NCI-H524 (cell line): ENCODE results near the gene ISG20L2.

Experiments
- DNase-seq, 2 experiments: peaks; one replicate each; lab custom pipeline; 2025; lab: John Stamatoyannopoulos, UW

ISG20L2 gene

DNA sequence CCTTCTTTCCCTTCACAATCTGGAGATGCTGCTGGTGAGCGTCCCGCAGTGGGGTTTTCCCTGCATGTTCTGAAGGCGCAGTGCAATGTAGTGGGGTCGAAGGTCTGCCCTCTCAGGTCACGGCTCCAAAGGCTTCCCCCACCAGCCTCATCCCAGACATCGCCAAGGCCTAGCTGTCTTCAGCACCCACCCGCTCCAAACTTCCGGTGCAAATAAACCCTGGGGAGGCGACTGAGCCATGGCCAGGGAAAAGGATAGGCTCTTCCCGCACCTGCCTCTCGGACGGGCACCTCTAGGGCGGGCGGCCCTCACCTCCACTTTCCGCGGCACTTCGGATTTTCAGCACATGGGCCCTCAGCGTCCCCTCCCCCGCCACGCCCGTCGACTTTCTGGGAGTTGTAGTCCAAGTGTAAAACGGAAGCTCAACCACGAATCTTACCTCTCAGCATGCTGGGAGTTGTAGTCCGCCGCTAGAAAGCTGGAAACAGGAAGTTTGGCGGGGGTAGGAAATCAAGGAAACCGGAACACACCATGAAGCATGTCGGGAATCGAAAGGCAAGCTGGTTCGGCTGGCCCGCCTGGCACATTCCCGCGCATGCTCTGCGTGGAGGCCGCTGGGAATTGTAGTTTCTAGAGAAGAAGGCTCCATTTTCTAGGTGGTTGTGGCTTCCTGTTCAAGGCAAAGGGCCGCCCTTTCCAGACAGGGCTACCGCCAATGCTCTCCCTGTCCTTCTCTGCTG lies 12.3 kb upstream of the ISG20L2 start, which contains the start of gene MRPL24:
Gene MRPL24, minus strand, starts transcription at position 348 of the 740 bp plus-strand sequence. CDS start 2,384 bp downstream, outside the sequence.
- DNase-seq = peak; percentile 99

DNA sequence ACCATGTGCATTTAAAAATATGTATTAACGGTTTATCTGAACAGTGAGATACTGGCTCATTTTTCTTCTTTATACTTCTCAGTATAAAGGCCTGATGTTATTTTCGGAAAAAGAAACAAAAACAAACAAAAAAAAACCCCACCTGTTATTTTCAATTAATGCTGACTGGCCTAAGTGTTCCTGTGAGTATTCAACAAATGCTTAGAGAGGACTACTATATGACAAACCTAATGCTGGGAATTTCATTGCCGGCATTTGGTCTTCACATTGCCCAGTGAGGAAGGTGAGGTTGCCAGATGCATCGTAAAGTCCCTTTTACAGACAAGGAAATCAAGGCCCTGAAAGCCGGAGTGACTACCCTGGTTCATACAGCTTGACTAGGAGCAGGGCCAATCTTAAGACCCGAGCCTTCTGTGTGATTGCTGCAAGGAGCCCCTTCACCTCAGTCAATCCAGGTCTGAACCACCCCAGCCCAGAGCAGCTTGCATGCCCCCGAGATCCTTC lies 11.7 kb upstream of the ISG20L2 start:
- peak in 1 of 2 experiments; percentile 61 for DNase-seq

DNA sequence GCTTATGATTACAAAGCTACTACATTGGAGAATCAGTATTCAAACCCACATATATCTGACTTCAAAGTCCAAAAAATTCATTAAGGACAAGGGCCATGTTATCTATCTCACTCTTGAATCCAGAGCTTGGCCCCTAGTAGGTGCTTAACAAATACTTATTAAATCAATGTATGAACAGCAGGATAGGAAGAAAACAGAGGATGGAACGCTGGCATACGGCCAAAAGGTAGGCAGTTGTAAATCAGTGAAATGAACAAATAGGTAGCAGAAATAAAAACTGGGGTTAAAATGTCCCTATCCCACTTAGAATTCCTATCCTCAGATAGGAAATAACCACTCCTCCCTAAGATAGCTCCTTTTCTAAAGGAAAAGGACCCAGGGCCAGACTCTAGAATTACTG lies 10.3 kb upstream of the ISG20L2 start:
- DNase-seq = no peak

DNA sequence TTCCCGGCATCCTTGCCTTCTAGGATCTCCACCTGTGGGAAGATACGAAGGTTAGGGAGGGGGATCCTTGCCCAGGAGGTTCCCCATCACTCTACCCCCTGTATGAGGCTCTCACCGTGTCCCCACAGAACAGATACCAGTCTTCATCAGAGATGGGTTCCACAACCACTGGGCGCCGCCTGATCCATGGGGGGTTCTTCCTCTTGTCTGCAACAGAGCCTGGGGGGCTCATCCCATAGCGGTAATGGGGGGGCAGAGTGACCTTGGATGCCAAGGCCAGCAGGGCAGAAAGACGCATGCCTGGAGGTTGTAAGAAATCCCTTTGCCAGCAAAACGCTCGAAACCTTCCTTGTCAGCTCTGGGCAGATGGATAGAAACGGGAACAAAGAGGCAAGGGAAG lies 9.8 kb upstream of the ISG20L2 start:
- no peak for DNase-seq

DNA sequence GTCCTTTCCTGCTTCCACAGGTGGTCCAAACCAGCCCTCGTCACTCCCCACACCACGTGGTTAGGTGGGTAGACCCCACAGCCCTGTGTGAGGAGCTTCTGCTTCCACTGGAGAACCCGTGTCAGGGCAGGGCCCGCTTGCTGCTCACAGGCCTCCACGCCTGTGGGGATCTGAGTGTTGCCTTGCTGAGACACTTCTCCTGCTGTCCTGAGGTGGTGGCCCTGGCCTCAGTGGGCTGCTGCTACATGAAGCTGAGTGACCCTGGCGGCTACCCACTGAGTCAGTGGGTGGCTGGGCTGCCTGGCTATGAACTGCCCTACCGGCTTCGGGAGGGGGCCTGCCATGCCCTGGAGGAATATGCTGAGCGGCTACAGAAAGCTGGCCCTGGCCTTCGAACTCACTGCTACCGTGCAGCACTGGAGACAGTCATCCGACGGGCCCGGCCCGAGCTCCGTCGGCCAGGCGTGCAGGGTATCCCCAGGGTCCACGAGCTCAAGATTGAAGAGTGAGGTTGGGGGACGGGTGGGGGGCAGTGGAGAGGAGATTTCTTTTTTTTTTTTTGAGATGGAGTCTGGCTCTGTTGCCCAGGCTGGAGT lies 5.5 kb upstream of the ISG20L2 start:
- DNase-seq = no peak

DNA sequence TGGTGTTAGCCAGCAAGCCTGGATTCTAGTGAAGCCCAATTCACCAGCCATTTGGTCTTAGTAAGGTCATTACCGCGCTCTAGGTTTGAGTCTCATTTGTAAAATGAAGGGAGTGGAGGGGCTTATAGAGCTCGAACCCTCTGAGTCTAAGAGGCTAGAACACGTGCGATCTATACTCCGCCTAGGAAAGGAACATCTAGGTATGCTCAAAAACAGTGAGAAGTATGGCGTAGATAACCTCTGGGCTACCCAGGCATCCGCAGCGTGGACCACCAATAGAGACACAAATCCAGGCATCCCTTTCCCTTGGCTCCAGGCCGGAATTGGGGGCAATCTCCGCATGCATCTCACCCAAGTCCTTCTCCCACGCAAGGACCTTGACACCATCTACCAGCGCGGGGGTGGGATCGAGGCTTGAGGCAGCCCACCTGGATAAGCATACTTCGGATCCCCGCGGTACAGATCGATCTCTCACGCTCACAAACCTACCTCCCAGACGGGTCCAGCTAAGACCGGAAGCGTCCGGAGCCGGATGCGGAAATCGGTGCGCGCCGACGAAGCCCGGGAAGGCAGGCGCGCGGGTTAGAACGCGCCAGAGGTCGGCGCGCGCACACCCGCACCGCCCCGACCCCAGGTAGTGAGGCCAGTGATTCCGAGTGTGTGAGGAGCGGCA lies 504 bp downstream of the ISG20L2 start, which contains the start of gene METTL25B:
Gene METTL25B, plus strand, starts transcription at position 544 of the 673 bp plus-strand sequence. CDS start 636 bp downstream, outside the sequence.
- DNase-seq = peak; percentile 39 to 81

GRCh38 chr1:156727492-156727891 lies 1.1 kb downstream of the ISG20L2 start:
- no peak for DNase-seq

GRCh38 chr1:156726549-156727226 lies 1.9 kb downstream of the ISG20L2 start:
- peak; percentile 41 to 65 for DNase-seq

DNA sequence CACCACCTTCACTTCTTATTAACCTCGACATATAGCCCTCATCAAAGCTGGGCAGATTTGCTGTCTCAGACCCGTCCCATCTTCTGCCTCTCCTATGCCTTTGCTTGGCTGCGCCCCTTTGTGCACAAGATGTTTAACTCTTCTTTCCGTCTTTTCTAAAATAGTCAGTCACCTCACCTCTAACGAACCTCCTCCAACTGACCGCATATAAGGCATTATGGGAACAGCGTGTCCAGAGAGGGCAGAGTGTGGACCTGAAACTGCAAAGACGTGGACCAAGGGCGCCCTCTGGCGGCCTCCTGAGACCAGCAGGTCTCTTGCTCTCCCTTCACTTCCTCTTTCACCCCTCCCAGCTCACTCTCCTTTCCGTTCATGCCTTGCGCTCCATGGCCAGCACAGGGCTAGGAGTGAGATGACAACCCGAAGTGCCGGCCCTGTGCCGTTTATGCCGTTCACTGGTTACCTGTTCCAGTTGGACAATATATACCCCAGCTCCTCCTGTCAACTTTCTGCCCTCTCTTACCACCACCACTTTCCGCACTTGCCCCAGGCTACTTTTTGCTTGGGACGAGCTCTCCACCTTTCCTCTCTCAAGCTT lies 2.8 kb downstream of the ISG20L2 start:
- peak; percentile 53 to 82 for DNase-seq

- DNase-seq = no peak
These were observed 7.0 kb downstream of the ISG20L2 start for GRCh38 chr1:156721535-156721934.

DNA sequence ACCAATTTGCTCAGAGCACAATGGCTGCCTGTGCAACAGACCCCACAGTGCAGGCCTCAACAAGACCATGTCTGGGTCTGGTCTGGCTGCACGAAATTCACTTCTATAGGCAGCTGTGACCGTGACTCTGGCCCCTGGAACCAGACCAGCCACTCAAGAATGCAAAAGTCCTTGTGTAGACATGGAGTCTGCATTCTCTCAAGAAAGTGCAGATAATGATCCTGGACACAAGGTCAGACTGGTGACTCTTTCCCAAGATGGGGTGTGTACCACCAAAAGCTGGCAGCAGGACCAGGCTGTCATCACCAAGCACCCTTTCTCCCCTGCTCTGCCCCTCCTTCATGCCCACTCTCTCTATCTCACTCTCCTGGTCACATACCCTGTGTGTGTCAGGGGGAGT lies 7.4 kb downstream of the ISG20L2 start:
- no peak for DNase-seq

- peak in 1 of 2 experiments; percentile 40 for DNase-seq
These were observed 11.2 kb downstream of the ISG20L2 start for GRCh38 chr1:156717351-156717750.

- no peak for DNase-seq
These were observed 13.7 kb downstream of the ISG20L2 start for GRCh38 chr1:156714830-156715229.

- DNase-seq = no peak
These were observed 15.9 kb downstream of the ISG20L2 start for GRCh38 chr1:156712626-156713025.

GRCh38 chr1:156711011-156711817 lies 17.4 kb downstream of the ISG20L2 start:
- DNase-seq = no peak

GRCh38 chr1:156709757-156710489 lies 18.6 kb downstream of the ISG20L2 start:
- peak; percentile 28 to 77 for DNase-seq

- DNase-seq = no peak
These were observed 19.5 kb downstream of the ISG20L2 start for GRCh38 chr1:156709031-156709430.

DNA sequence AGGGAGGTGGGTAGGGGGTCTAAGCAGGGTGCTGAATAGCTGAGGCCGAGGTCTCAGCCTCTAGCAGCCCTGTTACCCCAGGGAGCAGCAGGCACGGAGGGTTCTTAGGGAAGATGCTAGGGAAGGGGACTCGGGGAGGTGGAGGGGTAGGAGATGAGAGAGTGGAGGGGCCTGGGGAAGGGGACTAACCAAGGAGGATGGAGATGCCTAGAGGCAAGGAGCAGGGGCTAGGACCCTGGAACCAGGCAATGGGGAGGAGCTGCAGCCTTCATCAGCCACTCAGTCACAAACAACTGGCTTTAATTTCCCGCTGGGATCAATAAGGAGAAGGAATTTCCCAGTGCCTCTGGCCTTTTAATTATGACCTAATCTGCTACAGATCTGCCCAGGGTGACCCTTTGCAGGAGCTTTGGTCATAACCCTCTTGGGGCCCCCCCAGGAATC lies 20.3 kb downstream of the ISG20L2 start:
- no peak for DNase-seq

DNA sequence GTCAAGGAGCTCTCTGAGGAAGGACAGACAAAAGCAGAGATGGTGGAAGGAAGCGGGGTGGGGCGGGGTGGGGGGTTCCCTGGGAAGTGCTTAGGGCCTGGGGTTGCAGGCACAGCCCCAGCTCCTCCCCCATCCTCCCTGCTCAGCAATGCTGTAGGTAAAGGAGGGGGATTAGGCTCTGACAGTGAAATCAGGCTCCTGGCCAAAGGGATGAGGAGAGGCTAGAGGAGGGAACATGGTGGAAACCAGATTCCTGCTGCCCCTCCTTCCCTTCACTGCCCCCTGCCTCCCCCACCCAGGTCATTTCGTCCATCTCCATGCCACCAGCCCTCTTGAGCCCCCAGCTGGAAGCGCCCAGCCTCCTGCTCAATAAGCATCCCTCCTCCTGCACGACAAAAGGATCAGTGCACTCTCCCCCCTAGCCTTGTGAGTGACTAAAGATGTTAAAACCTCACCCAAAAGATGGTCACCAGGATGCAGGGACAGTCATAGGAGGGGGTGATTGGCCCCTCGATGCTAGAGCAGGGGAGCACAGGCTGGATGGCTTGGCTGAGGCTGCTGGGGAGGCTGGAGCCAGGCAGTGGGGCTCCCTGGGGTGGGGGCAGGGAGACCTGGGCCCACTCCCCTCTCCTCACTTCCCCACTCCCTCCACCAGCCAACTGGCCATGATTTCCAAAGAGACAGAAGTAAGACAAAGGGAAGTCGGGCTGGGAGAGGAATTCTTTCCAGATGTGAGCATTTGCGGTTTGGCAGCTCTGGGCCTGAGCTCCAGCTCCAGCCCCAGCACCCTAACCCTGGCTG lies 20.9 kb downstream of the ISG20L2 start:
- DNase-seq = peak; percentile 14 to 20
